Hematopoietic multipotent progenitor cell treated with erythropoietin and hydrocortisone succinate and interleukin-3 and kit ligand, for 6 days (in vitro differentiated cells): Measurements from ENCODE around the gene RAP1GAP2.
"Not testable (repeated sequence)": the region's sequence is repeated elsewhere in the genome, so short reads cannot be mapped to it uniquely, and the experiment has no call there.

Experiments used
- DNase-seq: peaks from one replicate; pipeline ENCODE4 v3.0.0-alpha.2; 2015

RAP1GAP2 gene

GRCh38 chr17:2978116-2978515 is 181.9 kb downstream of the RAP1GAP2 start:
- peak; percentile 59 for DNase-seq

- DNase-seq: peak; percentile 9
These were observed 182.8 kb downstream of the RAP1GAP2 start for GRCh38 chr17:2978991-2979390.

- no peak for DNase-seq
These were observed 184.1 kb downstream of the RAP1GAP2 start for GRCh38 chr17:2980211-2980903.

- no peak for DNase-seq
These were observed 184.6 kb downstream of the RAP1GAP2 start for GRCh38 chr17:2980904-2981246.

- no peak for DNase-seq
These were observed 185.1 kb downstream of the RAP1GAP2 start for GRCh38 chr17:2981325-2981724.

GRCh38 chr17:2982854-2983253 is 186.6 kb downstream of the RAP1GAP2 start:
- DNase-seq: no peak

GRCh38 chr17:2983255-2983654 is 187.0 kb downstream of the RAP1GAP2 start:
- no peak for DNase-seq

GRCh38 chr17:2985318-2985717 is 189.1 kb downstream of the RAP1GAP2 start:
- DNase-seq: no peak

GRCh38 chr17:2986925-2987324 is 190.7 kb downstream of the RAP1GAP2 start:
- no peak for DNase-seq

GRCh38 chr17:2989396-2989795 is 193.2 kb downstream of the RAP1GAP2 start:
- DNase-seq: not testable (repeated sequence)

- DNase-seq: no peak
These were observed 193.6 kb downstream of the RAP1GAP2 start for GRCh38 chr17:2989855-2990254.

GRCh38 chr17:2990396-2990795 is 194.2 kb downstream of the RAP1GAP2 start:
- no peak for DNase-seq

- DNase-seq: not testable (repeated sequence)
These were observed 195.3 kb downstream of the RAP1GAP2 start for GRCh38 chr17:2991396-2992180.

- DNase-seq: no peak
These were observed 198.2 kb downstream of the RAP1GAP2 start for GRCh38 chr17:2994441-2994840.

- DNase-seq: no peak
These were observed 199.1 kb downstream of the RAP1GAP2 start for GRCh38 chr17:2995377-2995776.

GRCh38 chr17:2995886-2996809 is 199.9 kb downstream of the RAP1GAP2 start:
- no peak for DNase-seq

- no peak for DNase-seq
These were observed 200.8 kb downstream of the RAP1GAP2 start for GRCh38 chr17:2996810-2997670.

GRCh38 chr17:2998469-2998901 is 202.2 kb downstream of the RAP1GAP2 start:
- DNase-seq: not testable (repeated sequence)

- DNase-seq: peak; percentile 33
These were observed 206.5 kb downstream of the RAP1GAP2 start for GRCh38 chr17:3002538-3003295.

GRCh38 chr17:3003296-3004149 is 207.3 kb downstream of the RAP1GAP2 start:
- peak; percentile 48 for DNase-seq
